ENCODE measurements around the gene IQGAP1. TPM values are rescaled to one million over a fixed set of nuclear protein-coding genes. Genes with fewer than 3 reads are reported as not detected.
"Not testable (repeated sequence)": the region's sequence is repeated elsewhere in the genome, so short reads cannot be mapped to it uniquely, and the experiment has no call there.

IQGAP1 gene, protein sequence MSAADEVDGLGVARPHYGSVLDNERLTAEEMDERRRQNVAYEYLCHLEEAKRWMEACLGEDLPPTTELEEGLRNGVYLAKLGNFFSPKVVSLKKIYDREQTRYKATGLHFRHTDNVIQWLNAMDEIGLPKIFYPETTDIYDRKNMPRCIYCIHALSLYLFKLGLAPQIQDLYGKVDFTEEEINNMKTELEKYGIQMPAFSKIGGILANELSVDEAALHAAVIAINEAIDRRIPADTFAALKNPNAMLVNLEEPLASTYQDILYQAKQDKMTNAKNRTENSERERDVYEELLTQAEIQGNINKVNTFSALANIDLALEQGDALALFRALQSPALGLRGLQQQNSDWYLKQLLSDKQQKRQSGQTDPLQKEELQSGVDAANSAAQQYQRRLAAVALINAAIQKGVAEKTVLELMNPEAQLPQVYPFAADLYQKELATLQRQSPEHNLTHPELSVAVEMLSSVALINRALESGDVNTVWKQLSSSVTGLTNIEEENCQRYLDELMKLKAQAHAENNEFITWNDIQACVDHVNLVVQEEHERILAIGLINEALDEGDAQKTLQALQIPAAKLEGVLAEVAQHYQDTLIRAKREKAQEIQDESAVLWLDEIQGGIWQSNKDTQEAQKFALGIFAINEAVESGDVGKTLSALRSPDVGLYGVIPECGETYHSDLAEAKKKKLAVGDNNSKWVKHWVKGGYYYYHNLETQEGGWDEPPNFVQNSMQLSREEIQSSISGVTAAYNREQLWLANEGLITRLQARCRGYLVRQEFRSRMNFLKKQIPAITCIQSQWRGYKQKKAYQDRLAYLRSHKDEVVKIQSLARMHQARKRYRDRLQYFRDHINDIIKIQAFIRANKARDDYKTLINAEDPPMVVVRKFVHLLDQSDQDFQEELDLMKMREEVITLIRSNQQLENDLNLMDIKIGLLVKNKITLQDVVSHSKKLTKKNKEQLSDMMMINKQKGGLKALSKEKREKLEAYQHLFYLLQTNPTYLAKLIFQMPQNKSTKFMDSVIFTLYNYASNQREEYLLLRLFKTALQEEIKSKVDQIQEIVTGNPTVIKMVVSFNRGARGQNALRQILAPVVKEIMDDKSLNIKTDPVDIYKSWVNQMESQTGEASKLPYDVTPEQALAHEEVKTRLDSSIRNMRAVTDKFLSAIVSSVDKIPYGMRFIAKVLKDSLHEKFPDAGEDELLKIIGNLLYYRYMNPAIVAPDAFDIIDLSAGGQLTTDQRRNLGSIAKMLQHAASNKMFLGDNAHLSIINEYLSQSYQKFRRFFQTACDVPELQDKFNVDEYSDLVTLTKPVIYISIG (N-terminal part only)
- 73.8 TPM for polyA plus RNA-seq (2012; ENCODE audit: low read depth, missing spikeins)

- peak; percentile 96 for FAIRE-seq
- TF ChIP-seq PAX5 (IDR thresholded peaks at IDR 0.05; ENCODE audit: insufficient read depth, low read length, severe bottlenecking) (no peak), TAF1 (IDR thresholded peaks at IDR 0.05; ENCODE audit: low read depth, low read length) (peak; percentile 72), POLR2A (IDR thresholded peaks at IDR 0.05; ENCODE audit: low read depth, low read length) (peak; percentile 89), POU2F2 (IDR thresholded peaks at IDR 0.05; ENCODE audit: low read depth, low read length) (no peak), POLR2AphosphoS5 (IDR thresholded peaks at IDR 0.05; ENCODE audit: low read depth, low read length) (peak; percentile 90), SPI1 (IDR thresholded peaks at IDR 0.05; ENCODE audit: low read depth, low read length) (no peak)
- DNase-seq (ENCODE audit: insufficient read length, low spot score): peak; percentile 94
Measured at GRCh38 chr15:90387534-90388461, at the start of gene IQGAP1. IQGAP1 (plus strand) TSS chr15:90388242; CDS start chr15:90388342, 100 bp downstream.

DNA sequence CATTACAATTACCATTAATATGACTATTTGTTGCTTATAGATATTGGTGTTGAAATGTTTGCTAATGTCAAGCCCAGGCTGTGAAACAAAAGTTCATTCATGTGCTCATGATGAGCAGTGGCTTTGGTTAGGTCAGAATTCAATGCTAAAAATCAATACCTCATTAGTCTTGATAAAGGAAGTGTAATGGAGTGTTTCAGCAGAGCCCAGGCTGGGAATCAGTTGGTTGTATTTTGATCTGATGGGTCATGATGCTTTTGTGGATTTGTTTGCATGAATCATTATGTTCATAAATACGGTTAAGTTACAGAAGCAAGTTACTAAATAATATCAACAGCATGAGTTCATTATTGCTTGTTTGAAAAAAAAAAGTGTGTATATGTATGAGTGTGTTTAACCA is 49.5 kb upstream of the IQGAP1 start:
- FAIRE-seq (no peak), DNase-seq (ENCODE audit: insufficient read length, low spot score) (no peak)
- TF ChIP-seq PAX5 (IDR thresholded peaks at IDR 0.05; ENCODE audit: insufficient read depth, low read length, severe bottlenecking): no peak
- no peak for TF ChIP-seq POLR2AphosphoS5 (IDR thresholded peaks at IDR 0.05; ENCODE audit: low read depth, low read length)
- TF ChIP-seq POU2F2 (IDR thresholded peaks at IDR 0.05; ENCODE audit: low read depth, low read length): no peak
- no peak for TF ChIP-seq SPI1 (IDR thresholded peaks at IDR 0.05; ENCODE audit: low read depth, low read length)
- no peak for TF ChIP-seq POLR2A (IDR thresholded peaks at IDR 0.05; ENCODE audit: low read depth, low read length)
- no peak for TF ChIP-seq TAF1 (IDR thresholded peaks at IDR 0.05; ENCODE audit: low read depth, low read length)

- TF ChIP-seq PAX5 (IDR thresholded peaks at IDR 0.05; ENCODE audit: insufficient read depth, low read length, severe bottlenecking) (no peak), POU2F2 (IDR thresholded peaks at IDR 0.05; ENCODE audit: low read depth, low read length) (no peak)
- DNase-seq (ENCODE audit: insufficient read length, low spot score): no peak
- FAIRE-seq: no peak
Measured at GRCh38 chr15:90340345-90340744, 47.7 kb upstream of the IQGAP1 start.

DNA sequence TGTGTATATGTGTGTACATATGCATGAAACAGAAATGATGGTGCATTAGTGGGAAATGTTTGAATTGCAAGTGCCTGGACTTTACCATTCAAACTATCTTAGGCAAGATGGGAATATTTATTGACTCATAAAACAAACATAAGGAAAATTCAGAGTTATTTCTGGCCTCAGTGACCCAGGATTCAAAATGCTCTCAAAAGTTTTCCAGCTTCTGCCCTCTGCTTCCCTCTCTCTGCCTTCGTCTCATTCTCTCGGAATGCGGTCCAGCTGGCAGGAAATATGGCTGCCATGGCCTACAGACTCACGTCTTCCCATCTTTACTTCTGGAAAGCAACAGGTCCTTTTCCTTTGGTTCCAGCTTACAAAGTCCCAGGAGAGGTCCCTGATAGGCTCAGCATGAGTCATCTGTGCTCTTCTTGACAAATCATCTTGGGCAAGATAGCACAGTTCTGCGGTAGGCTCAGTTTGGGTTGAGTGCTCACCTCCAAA is 44.7 kb upstream of the IQGAP1 start:
- TF ChIP-seq POU2F2 (IDR thresholded peaks at IDR 0.05; ENCODE audit: low read depth, low read length): no peak
- TF ChIP-seq TAF1 (IDR thresholded peaks at IDR 0.05; ENCODE audit: low read depth, low read length): no peak
- no peak for TF ChIP-seq PAX5 (IDR thresholded peaks at IDR 0.05; ENCODE audit: insufficient read depth, low read length, severe bottlenecking)
- no peak for TF ChIP-seq POLR2A (IDR thresholded peaks at IDR 0.05; ENCODE audit: low read depth, low read length)
- no peak for TF ChIP-seq POLR2AphosphoS5 (IDR thresholded peaks at IDR 0.05; ENCODE audit: low read depth, low read length)
- FAIRE-seq: no peak
- no peak for DNase-seq (ENCODE audit: insufficient read length, low spot score)

GRCh38 chr15:90344662-90345061 is 43.4 kb upstream of the IQGAP1 start:
- DNase-seq (ENCODE audit: insufficient read length, low spot score) (no peak), FAIRE-seq (no peak)
- TF ChIP-seq PAX5 (IDR thresholded peaks at IDR 0.05; ENCODE audit: insufficient read depth, low read length, severe bottlenecking) (no peak), SPI1 (IDR thresholded peaks at IDR 0.05; ENCODE audit: low read depth, low read length) (no peak), POU2F2 (IDR thresholded peaks at IDR 0.05; ENCODE audit: low read depth, low read length) (no peak), TAF1 (IDR thresholded peaks at IDR 0.05; ENCODE audit: low read depth, low read length) (no peak), POLR2A (IDR thresholded peaks at IDR 0.05; ENCODE audit: low read depth, low read length) (no peak), POLR2AphosphoS5 (IDR thresholded peaks at IDR 0.05; ENCODE audit: low read depth, low read length) (no peak)

- DNase-seq (ENCODE audit: insufficient read length, low spot score) (no peak), FAIRE-seq (no peak)
- TF ChIP-seq POU2F2 (IDR thresholded peaks at IDR 0.05; ENCODE audit: low read depth, low read length): no peak
- no peak for TF ChIP-seq TAF1 (IDR thresholded peaks at IDR 0.05; ENCODE audit: low read depth, low read length)
- no peak for TF ChIP-seq POLR2A (IDR thresholded peaks at IDR 0.05; ENCODE audit: low read depth, low read length)
Measured at GRCh38 chr15:90345857-90346256, 42.2 kb upstream of the IQGAP1 start.

GRCh38 chr15:90347431-90348065 is 40.5 kb upstream of the IQGAP1 start:
- FAIRE-seq: not testable (repeated sequence)

DNA sequence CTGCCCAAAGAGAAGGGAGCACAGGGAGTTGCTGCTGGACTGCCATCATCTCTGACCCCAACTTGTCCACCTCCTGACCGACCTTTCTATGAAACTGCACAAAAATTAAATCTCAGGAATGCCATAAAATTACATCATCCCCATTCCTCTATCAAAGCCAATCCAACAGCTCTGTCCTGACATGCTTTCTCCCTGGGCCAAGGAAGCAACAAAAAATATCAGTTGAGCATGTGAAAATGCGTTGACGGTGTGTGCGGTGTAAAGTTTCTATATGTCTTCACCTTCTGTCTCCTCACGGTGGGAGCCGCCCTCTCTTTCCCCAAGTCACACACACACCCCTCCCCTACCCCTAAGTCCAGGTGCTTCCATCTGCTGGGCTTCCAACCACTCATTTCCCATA is 39.6 kb upstream of the IQGAP1 start:
- TF ChIP-seq POLR2A (IDR thresholded peaks at IDR 0.05; ENCODE audit: low read depth, low read length) (no peak), POLR2AphosphoS5 (IDR thresholded peaks at IDR 0.05; ENCODE audit: low read depth, low read length) (no peak), TAF1 (IDR thresholded peaks at IDR 0.05; ENCODE audit: low read depth, low read length) (no peak), POU2F2 (IDR thresholded peaks at IDR 0.05; ENCODE audit: low read depth, low read length) (no peak), SPI1 (IDR thresholded peaks at IDR 0.05; ENCODE audit: low read depth, low read length) (no peak), PAX5 (IDR thresholded peaks at IDR 0.05; ENCODE audit: insufficient read depth, low read length, severe bottlenecking) (no peak)
- DNase-seq (ENCODE audit: insufficient read length, low spot score) (no peak), FAIRE-seq (no peak)

More at GRCh38 chr15:90347431-90348065, 40.5 kb upstream of the IQGAP1 start:
- not testable (repeated sequence) for DNase-seq (ENCODE audit: insufficient read length, low spot score)

Data from GM12891 (cell line).